Uterus (tissue), 4 donors: ENCODE measurements around the gene KMT2E. TPM values are rescaled to one million over a fixed set of nuclear protein-coding genes. Genes with fewer than 3 reads are reported as not detected.

Experiments
- DNase-seq, 2 donors: peaks; one replicate each; pipeline ENCODE4 v3.0.0-alpha.2; 2019 to 2020
- H3K27ac ChIP-seq, 2 donors: fragments of 200-600 bp; sonication (generic); 1 replicate in 1 of 2; 2 replicates in 1 of 2; pipeline ENCODE4 v1.5.1; 2016 to 2018
- H3K27me3 ChIP-seq, 2 donors: fragments of 200-600 bp; sonication (generic); one replicate each; pipeline ENCODE4 v1.5.1; 2018 to 2019; ENCODE audit warnings: control low read depth in 1 of 2
- H3K36me3 ChIP-seq, 2 donors: fragments of 200-600 bp; sonication (generic); one replicate each; pipeline ENCODE4 v1.5.1; 2019; ENCODE audit warnings: control low read depth in 1 of 2
- H3K4me1 ChIP-seq, 2 donors: fragments of 200-600 bp; sonication (generic); one replicate each; pipeline ENCODE4 v1.5.1; 2018 to 2019; ENCODE audit warnings: control low read depth in 1 of 2
- H3K4me3 ChIP-seq, 2 donors: fragments of 200-600 bp; sonication (generic); 1 replicate in 1 of 2; 2 replicates in 1 of 2; pipeline ENCODE4 v1.5.1; 2018 to 2019; ENCODE audit warnings: mild to moderate bottlenecking in 1 of 2
- H3K9me3 ChIP-seq, 2 donors: fragments of 200-600 bp; sonication (generic); one replicate each; pipeline ENCODE4 v1.5.1; 2019; ENCODE audit warnings: control low read depth in 1 of 2
- CTCF ChIP-seq, 4 experiments: fragments of 200-600 bp in 2 of 4; fragments of 450-650 bp in 2 of 4; sonication (generic) in 2 of 4; IDR thresholded peaks; one replicate each; pipeline ENCODE4 v1.5.1; 2016 to 2019; ENCODE audit warnings: antibody characterized with exemption in 4 of 4, mild to moderate bottlenecking in 2 of 4, moderate library complexity in 1 of 4
- POLR2A ChIP-seq, 2 donors: fragments of 450-650 bp; IDR thresholded peaks; one replicate each; pipeline ENCODE4 v1.6.1; 2016; ENCODE audit warnings: antibody characterized with exemption in 2 of 2, mild to moderate bottlenecking in 1 of 2, moderate library complexity in 1 of 2
- intact Hi-C: fragments of 100-400 bp; cut with DNase I; formaldehyde crosslinking; loops from one replicate; pipeline ENCODE4 v1.15.1; 2023; ENCODE audit warnings: low total_unique reads
- total RNA-seq, 4 donors: library from RNA; depleted of rRNA in 3 of 4; stranded (reverse); fragments of >200 nt in 3 of 4; gene quantifications; one replicate each; pipeline versions ENCODE4 v1.1.0 to v1.2.4, GENCODE V29; 2014 to 2023
- donor health status: DM: yes; HTN: yes; CAD: no.

KMT2E gene
- total RNA-seq, result 100 to 1,000 TPM in 3 of 4 donors, 10 to 100 TPM in 1; 61.5 to 208 (median 148) TPM

- H3K4me1 ChIP-seq, result no peaks in the 10 kb centered on the region
- no peaks in the 10 kb centered on the region for H3K9me3 ChIP-seq
- intact Hi-C loops, result no loop called here
- TF ChIP-seq CTCF (IDR thresholded peaks at IDR 0.05) (peak in 1 of 4 experiments; percentile 43), POLR2A (IDR thresholded peaks at IDR 0.05) (peak; percentile 73 to 82)
- H3K27me3 ChIP-seq, result no peaks in the 10 kb centered on the region
- peak within 1 kb of the TSS; percentile 99 to 100 for H3K27ac ChIP-seq
- H3K36me3 ChIP-seq, result no peaks in the 10 kb centered on the region
- peak within 1 kb of the TSS; percentile 97 to 99 for H3K4me3 ChIP-seq
- peak; percentile 90 for DNase-seq
Measured at GRCh38 chr7:105013816-105014692, at the start of gene KMT2E. Gene KMT2E, plus strand, starts transcription at chr7:105014205. Its CDS starts 26,748 bp downstream, at chr7:105040953.

GRCh38 chr7:104964626-104965236 is 49.3 kb upstream of the KMT2E start:
- DNase-seq, result no peak
- Histone ChIP-seq H3K27me3 (no peaks in the 10 kb centered on the region), H3K9me3 (no peaks in the 10 kb centered on the region), H3K4me3 (no peak overlapping the region), H3K27ac (peak overlapping the region; percentile 15 to 51), H3K4me1 (no peaks in the 10 kb centered on the region), H3K36me3 (no peaks in the 10 kb centered on the region)
- intact Hi-C loops, result no loop called here
- TF ChIP-seq CTCF (IDR thresholded peaks at IDR 0.05), result no peak

- no peak overlapping the region for H3K27ac ChIP-seq
- H3K4me1 ChIP-seq, result no peaks in the 10 kb centered on the region
- TF ChIP-seq CTCF (IDR thresholded peaks at IDR 0.05), result no peak
- TF ChIP-seq POLR2A (IDR thresholded peaks at IDR 0.05), result no peak
Measured at GRCh38 chr7:104966022-104966421, 48.0 kb upstream of the KMT2E start.

GRCh38 chr7:104967088-104967487 is 46.9 kb upstream of the KMT2E start:
- H3K4me1 ChIP-seq, result no peaks in the 10 kb centered on the region
- no peak for TF ChIP-seq POLR2A (IDR thresholded peaks at IDR 0.05)
- no peak for TF ChIP-seq CTCF (IDR thresholded peaks at IDR 0.05)
- intact Hi-C loops, result no loop called here
- no peaks in the 10 kb centered on the region for H3K36me3 ChIP-seq
- DNase-seq, result no peak
- H3K4me3 ChIP-seq, result no peak overlapping the region
- no peaks in the 10 kb centered on the region for H3K9me3 ChIP-seq
- no peaks in the 10 kb centered on the region for H3K27me3 ChIP-seq
- H3K27ac ChIP-seq, result no peak overlapping the region

More at GRCh38 chr7:104966022-104966421, 48.0 kb upstream of the KMT2E start:
- Histone ChIP-seq H3K4me3 (no peak overlapping the region), H3K9me3 (no peaks in the 10 kb centered on the region), H3K27me3 (no peaks in the 10 kb centered on the region), H3K36me3 (no peaks in the 10 kb centered on the region)
- intact Hi-C loops, result no loop called here
- DNase-seq, result no peak

GRCh38 chr7:104967595-104967994 is 46.4 kb upstream of the KMT2E start:
- no peaks in the 10 kb centered on the region for H3K9me3 ChIP-seq
- no peaks in the 10 kb centered on the region for H3K4me1 ChIP-seq
- H3K27ac ChIP-seq, result no peak overlapping the region
- no peaks in the 10 kb centered on the region for H3K27me3 ChIP-seq
- no peaks in the 10 kb centered on the region for H3K36me3 ChIP-seq
- intact Hi-C loops, result no loop called here
- DNase-seq, result no peak
- H3K4me3 ChIP-seq, result no peak overlapping the region
- no peak for TF ChIP-seq POLR2A (IDR thresholded peaks at IDR 0.05)
- TF ChIP-seq CTCF (IDR thresholded peaks at IDR 0.05), result no peak
